ENCODE results near the gene LY6G5B. TPM values are rescaled to one million over a fixed set of nuclear protein-coding genes. Genes with fewer than 3 reads are reported as not detected.

Gene LY6G5B
- total and polyA plus RNA-seq, 2 of the 4 experiments (the other 2 are of a cell fraction), result 2.2 to 13.6 TPM

DNA sequence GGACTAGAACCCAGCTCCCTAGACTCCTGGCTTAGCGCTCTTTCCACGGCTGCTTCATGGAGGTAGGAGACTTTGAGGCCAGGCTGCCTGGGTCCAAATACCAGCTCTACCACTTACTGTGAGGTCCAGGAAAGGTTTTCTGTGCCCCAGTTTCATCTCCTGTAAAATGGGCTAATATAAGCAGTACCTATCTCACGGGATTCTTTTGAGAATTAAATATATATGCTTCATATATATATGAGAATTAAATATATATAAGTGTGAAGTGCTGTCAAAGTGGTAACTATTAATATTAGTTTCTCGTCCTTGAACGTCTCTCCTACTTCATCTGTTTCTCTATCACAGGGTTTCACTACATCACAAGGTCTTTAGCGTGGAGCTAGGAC, 21.3 kb downstream of the LY6G5B start:
- Histone ChIP-seq H3K4ac (ENCODE audit: low read depth, low read length) (no peak overlapping the region), H2BK5ac (ENCODE audit: low read depth, low read length, poor library complexity, severe bottlenecking) (no peak overlapping the region), H3K9me1 (ENCODE audit: insufficient read depth, low read length) (no peaks in the 10 kb centered on the region), H3K27me3 (ENCODE audit: control insufficient read depth, insufficient read depth, low read length) (no peaks in the 10 kb centered on the region), H3K9me3 (ENCODE audit: control insufficient read depth, insufficient read depth, low read length) (no peaks in the 10 kb centered on the region), H4K91ac (ENCODE audit: insufficient read depth, low read depth, low read length) (no peak overlapping the region), H2AFZ (replicated peaks; ENCODE audit: low read length, poor library complexity) (no peak overlapping the region), H3K4me3 (ENCODE audit: insufficient read depth, low read depth, low read length) (no peak overlapping the region), H2AK5ac (ENCODE audit: low read depth, low read length) (no peak overlapping the region), H3K27ac (ENCODE audit: insufficient read depth, low read length) (no peak overlapping the region), H2AK9ac (replicated peaks; ENCODE audit: low read depth, low read length, poor library complexity) (no peak overlapping the region), H4K20me1 (ENCODE audit: insufficient read depth, low read length) (no peaks in the 10 kb centered on the region), H3K14ac (replicated peaks; ENCODE audit: low read depth, low read length) (no peak overlapping the region), H4K5ac (ENCODE audit: low read depth, low read length) (no peak overlapping the region), H3K79me1 (ENCODE audit: low read depth in 1 of 2, low read length in 2 of 2) (peaks cover 4 to 6% of the 10 kb centered on the region in 2 experiments; a peak in 2 of 4 replicates), H3K18ac (ENCODE audit: low read depth, low read length) (no peak overlapping the region), H3K36me3 (ENCODE audit: control insufficient read depth, insufficient read depth, low read length) (peaks cover 80% of the 10 kb centered on the region), H2BK120ac (ENCODE audit: low read depth, low read length) (no peak overlapping the region), H3K9ac (ENCODE audit: low read depth, low read length) (no peak overlapping the region), H3K4me1 (ENCODE audit: control insufficient read depth, insufficient read depth, low read length) (no peaks in the 10 kb centered on the region), H4K8ac (ENCODE audit: low read depth in 2 of 2, low read length in 2 of 2) (no peak overlapping the region), H3K56ac (ENCODE audit: extremely low read depth, insufficient read depth, low read length) (no peak overlapping the region), H3K4me2 (ENCODE audit: low read depth, low read length) (no peak overlapping the region), H2BK20ac (ENCODE audit: low read depth, low read length) (no peak overlapping the region), H2BK15ac (ENCODE audit: low read depth, low read length) (no peak overlapping the region), H3K23ac (ENCODE audit: low read depth, low read length) (no peak overlapping the region)
- TF ChIP-seq USF2 (IDR thresholded peaks at IDR 0.05; ENCODE audit: low read depth, low read length) (no peak), BHLHE40 (IDR thresholded peaks at IDR 0.05; ENCODE audit: low read depth, low read length) (no peak), CHD1 (IDR thresholded peaks at IDR 0.05; ENCODE audit: low read depth, low read length) (no peak), MAFK (IDR thresholded peaks at IDR 0.05; ENCODE audit: low read depth, low read length) (no peak), MAZ (IDR thresholded peaks at IDR 0.05; ENCODE audit: borderline replicate concordance, low read depth, low read length) (no peak), NFE2L2 (IDR thresholded peaks at IDR 0.05; ENCODE audit: low read depth, low read length) (no peak), MXI1 (IDR thresholded peaks at IDR 0.05; ENCODE audit: borderline replicate concordance, low read depth, low read length) (no peak), POLR2A (IDR thresholded peaks at IDR 0.05; ENCODE audit: low read depth, low read length) (no peak), RFX5 (IDR thresholded peaks at IDR 0.05; ENCODE audit: low read depth, low read length) (no peak), RCOR1 (IDR thresholded peaks at IDR 0.05; ENCODE audit: insufficient replicate concordance, low read length) (no peak), CEBPB (IDR thresholded peaks at IDR 0.05; ENCODE audit: low read depth, low read length) (no peak), RAD21 (IDR thresholded peaks at IDR 0.05; ENCODE audit: low read length) (no peak)
- TF ChIP-seq, protein P1, sequence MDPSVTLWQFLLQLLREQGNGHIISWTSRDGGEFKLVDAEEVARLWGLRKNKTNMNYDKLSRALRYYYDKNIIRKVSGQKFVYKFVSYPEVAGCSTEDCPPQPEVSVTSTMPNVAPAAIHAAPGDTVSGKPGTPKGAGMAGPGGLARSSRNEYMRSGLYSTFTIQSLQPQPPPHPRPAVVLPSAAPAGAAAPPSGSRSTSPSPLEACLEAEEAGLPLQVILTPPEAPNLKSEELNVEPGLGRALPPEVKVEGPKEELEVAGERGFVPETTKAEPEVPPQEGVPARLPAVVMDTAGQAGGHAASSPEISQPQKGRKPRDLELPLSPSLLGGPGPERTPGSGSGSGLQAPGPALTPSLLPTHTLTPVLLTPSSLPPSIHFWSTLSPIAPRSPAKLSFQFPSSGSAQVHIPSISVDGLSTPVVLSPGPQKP (IDR thresholded peaks at IDR 0.05; ENCODE audit: borderline replicate concordance, low read depth, low read length), result no peak
- TF ChIP-seq, protein P2, sequence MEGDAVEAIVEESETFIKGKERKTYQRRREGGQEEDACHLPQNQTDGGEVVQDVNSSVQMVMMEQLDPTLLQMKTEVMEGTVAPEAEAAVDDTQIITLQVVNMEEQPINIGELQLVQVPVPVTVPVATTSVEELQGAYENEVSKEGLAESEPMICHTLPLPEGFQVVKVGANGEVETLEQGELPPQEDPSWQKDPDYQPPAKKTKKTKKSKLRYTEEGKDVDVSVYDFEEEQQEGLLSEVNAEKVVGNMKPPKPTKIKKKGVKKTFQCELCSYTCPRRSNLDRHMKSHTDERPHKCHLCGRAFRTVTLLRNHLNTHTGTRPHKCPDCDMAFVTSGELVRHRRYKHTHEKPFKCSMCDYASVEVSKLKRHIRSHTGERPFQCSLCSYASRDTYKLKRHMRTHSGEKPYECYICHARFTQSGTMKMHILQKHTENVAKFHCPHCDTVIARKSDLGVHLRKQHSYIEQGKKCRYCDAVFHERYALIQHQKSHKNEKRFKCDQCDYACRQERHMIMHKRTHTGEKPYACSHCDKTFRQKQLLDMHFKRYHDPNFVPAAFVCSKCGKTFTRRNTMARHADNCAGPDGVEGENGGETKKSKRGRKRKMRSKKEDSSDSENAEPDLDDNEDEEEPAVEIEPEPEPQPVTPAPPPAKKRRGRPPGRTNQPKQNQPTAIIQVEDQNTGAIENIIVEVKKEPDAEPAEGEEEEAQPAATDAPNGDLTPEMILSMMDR (conservative IDR thresholded peaks at IDR 0.05; ENCODE audit: low read depth, low read length), result no peak
- in situ Hi-C loops (cut with MboI; ENCODE audit: low sequenced_read_pairs) (no loop called here), dilution Hi-C loops (cut with HindIII; ENCODE audit: low sequenced_read_pairs, unreplicated experiment) (no loop called here), intact Hi-C loops (cut with micrococcal nuclease) (no loop called here)
- ChIA-PET CTCF (no interaction called here), POLR2A (ENCODE audit: unreplicated experiment) (no interaction called here)
- WGBS, 2 experiments (ENCODE audit: extremely low coverage in 2 of 2, insufficient read length in 1 of 2), result no CpG with 5 or more reads among the region's 6 CpGs
- no TSS peak for BruUV-seq (replicated peaks)
- DNase-seq, result no peak
- ATAC-seq (ENCODE audit: low read depth), result no peak

Measured in IMR-90 (cell line).